BJ (cell line): ENCODE measurements around the gene TAPT1. TPM values are rescaled to one million over a fixed set of nuclear protein-coding genes. Genes with fewer than 3 reads are reported as not detected.

ENCODE experiments used
- CTCF ChIA-PET: fragments of 350-600 bp; formaldehyde crosslinking; extraction: SDS; loops from one replicate; lab custom pipeline; 2021; ENCODE audit warnings: antibody characterized with exemption, inconsistent platforms; lab: Yijun Ruan, JAX
- POLR2A ChIA-PET: fragments of 300-600 bp; sonication (Branson Sonifier 250); formaldehyde crosslinking; extraction: SDS; loops from one replicate; lab custom pipeline; 2021; ENCODE audit warnings: antibody characterized with exemption; lab: Charles Lee
- DNase-seq: peaks from one replicate; pipeline ENCODE4 v3.0.0-alpha.2; 2011; ENCODE audit warnings: low read depth
- H3K27me3 ChIP-seq: 2 replicates; pipeline ENCODE4 v1.6.0; 2011; ENCODE audit warnings: low read length; ENCODE audit not compliant: control insufficient read depth, insufficient read depth
- H3K36me3 ChIP-seq: 2 replicates; pipeline ENCODE4 v1.5.1; 2011; ENCODE audit warnings: low read length; ENCODE audit not compliant: control insufficient read depth, insufficient read depth
- H3K4me3 ChIP-seq: 2 replicates; pipeline ENCODE4 v1.5.1; 2011; ENCODE audit warnings: low read depth, mild to moderate bottlenecking, control low read depth, low read length
- polyA plus RNA-seq: library from polyadenylated mRNA; depleted of rRNA; stranded (reverse); fragments of >200 nt; gene quantifications from 2 replicates; pipeline ENCODE4 v1.2.3, GENCODE V29; 2011
- TF ChIP-seq, protein P1 (sequence below): IDR thresholded peaks from 2 replicates; pipeline ENCODE4 v1.5.1; 2011; ENCODE audit warnings: low read depth, mild to moderate bottlenecking, control low read depth, inconsistent platforms, low read length, moderate library complexity; ENCODE audit not compliant: insufficient read depth

The TAPT1 gene
- polyA plus RNA-seq, 1 experiment: 7.8 TPM

DNA sequence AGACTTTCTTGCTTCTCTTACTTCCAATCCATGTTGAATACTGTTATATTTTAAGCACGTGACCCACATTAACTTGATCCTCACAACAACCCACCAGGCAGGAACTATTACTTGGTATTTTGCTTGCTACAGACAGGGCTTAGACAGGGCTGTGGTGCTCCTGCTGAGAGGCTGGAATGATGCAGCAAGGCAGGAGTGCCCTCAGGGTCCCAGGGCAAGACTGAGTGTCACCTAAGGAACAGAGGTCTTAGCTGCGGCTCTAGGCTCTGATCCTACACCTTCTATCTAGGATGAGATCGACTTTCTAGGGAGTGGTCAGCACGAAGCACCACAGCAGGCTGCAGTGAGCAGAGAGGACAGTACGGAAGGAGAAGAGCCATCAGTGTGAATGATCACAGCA, 20.0 kb downstream of the TAPT1 start:
- H3K27me3 ChIP-seq: no peaks in the 10 kb centered on the region
- DNase-seq: no peak
- no peaks in the 10 kb centered on the region for H3K36me3 ChIP-seq
- TF ChIP-seq, protein P1, sequence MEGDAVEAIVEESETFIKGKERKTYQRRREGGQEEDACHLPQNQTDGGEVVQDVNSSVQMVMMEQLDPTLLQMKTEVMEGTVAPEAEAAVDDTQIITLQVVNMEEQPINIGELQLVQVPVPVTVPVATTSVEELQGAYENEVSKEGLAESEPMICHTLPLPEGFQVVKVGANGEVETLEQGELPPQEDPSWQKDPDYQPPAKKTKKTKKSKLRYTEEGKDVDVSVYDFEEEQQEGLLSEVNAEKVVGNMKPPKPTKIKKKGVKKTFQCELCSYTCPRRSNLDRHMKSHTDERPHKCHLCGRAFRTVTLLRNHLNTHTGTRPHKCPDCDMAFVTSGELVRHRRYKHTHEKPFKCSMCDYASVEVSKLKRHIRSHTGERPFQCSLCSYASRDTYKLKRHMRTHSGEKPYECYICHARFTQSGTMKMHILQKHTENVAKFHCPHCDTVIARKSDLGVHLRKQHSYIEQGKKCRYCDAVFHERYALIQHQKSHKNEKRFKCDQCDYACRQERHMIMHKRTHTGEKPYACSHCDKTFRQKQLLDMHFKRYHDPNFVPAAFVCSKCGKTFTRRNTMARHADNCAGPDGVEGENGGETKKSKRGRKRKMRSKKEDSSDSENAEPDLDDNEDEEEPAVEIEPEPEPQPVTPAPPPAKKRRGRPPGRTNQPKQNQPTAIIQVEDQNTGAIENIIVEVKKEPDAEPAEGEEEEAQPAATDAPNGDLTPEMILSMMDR: no peak
- ChIA-PET POLR2A (no interaction called here), CTCF (interaction anchor here (0.6 to 2.4 kb wide), 13 partner anchors 8 to 182 kb away, joined by 3 to 19 read pairs (median 4); no protein-coding TSS in a partner anchor)
- H3K4me3 ChIP-seq: no peak overlapping the region

DNA sequence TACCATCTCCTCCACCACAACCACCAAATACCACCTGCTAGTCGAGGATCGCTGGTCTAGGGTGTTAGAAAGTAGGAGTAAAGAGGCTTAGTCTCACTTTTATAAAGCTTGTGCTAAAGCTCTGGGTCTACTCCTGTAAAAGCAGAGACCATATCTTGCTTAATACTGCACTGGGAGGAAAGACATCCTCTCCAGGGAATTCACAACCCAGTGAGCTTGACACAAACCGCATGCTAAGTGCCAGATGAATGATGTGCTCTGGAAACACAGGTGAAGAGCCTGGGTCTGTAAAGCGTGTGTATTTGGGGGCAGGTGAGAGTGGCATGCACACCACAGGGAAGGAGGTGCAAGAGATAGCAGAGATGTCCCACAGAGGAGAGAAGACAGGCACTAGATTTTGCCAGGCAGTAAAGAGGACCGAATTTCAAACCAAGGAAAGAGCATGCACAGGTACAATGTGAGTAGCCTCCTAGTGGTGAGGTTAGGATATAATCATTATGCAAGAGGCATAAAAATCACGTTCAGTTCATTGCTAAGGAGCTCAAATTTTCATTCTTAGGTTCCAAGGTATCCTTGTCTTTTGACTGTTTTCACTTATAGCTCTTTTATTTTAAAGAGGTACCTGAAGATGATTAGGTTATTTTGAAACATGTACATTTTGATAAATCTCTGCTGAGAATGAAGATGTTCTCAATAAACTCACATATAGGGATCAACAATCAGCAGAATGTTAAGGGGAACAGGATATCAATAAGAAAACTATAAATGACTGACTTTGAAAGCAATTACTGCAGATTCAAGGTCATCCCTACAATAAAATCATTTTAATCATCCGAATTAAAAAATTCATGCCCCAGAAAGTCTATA, 20.7 kb downstream of the TAPT1 start:
- POLR2A ChIA-PET: no interaction called here

DNA sequence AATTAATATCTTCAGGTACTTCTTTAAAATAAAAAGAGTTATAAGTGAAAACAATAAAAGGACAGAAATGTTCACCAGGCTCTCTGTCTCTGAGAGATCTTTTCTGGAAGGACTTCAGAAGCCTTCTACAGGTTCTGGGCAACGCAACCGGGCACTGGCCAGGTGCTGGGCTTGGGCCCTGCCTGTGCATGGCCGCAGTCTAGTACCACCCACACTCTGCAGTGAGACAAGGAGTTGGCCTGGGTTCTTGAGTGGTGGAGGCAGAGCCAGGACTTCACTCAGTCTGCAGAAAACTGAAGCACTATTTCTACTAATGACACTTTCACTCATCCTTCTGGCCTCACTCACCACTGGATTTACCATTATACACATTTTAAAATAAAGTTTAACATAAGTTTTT, 21.8 kb downstream of the TAPT1 start:
- no peak for DNase-seq
- Histone ChIP-seq H3K4me3 (no peak overlapping the region), H3K27me3 (no peaks in the 10 kb centered on the region), H3K36me3 (no peaks in the 10 kb centered on the region)
- TF ChIP-seq, protein P1: no peak
- ChIA-PET POLR2A (no interaction called here), CTCF (interaction anchor here (1.2 kb wide), 1 partner anchor 9 kb away, joined by 3 read pairs; no protein-coding TSS in a partner anchor)

More for the DNA sequence above, 20.7 kb downstream of the TAPT1 start:
- CTCF ChIA-PET: interaction anchor here (0.6 to 2.4 kb wide), 13 partner anchors 8 to 181 kb away, joined by 3 to 19 read pairs (median 4); no protein-coding TSS in a partner anchor
- Histone ChIP-seq H3K4me3 (no peak overlapping the region), H3K27me3 (no peaks in the 10 kb centered on the region), H3K36me3 (no peaks in the 10 kb centered on the region)
- no peak for DNase-seq
- TF ChIP-seq, protein P1: peak; percentile 49

DNA sequence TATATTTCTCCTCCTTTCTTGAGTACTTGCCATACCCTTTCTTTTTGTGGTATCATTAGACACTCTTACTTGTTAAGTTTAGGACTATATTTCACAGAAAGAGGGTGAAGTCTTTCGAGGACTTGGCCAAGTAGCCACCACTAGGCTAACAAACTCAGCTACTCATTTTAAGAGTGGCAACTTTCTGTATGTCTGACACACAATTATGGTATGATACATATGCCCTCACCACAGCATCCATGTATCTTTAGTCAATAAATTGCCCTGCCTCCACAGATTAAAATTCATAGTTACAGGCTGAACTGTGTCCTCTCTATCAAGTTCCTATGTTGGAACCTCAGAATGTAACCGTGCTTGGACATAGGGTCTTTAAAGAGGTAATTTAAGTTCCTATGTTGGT, 23.2 kb downstream of the TAPT1 start:
- Histone ChIP-seq H3K36me3 (no peaks in the 10 kb centered on the region), H3K27me3 (no peaks in the 10 kb centered on the region), H3K4me3 (no peak overlapping the region)
- POLR2A ChIA-PET: no interaction called here
- CTCF ChIA-PET: interaction anchor here (0.6 to 1.2 kb wide), 2 partner anchors 11 to 26 kb away, joined by 3 read pairs; no protein-coding TSS in a partner anchor
- TF ChIP-seq, protein P1: no peak
- no peak for DNase-seq

DNA sequence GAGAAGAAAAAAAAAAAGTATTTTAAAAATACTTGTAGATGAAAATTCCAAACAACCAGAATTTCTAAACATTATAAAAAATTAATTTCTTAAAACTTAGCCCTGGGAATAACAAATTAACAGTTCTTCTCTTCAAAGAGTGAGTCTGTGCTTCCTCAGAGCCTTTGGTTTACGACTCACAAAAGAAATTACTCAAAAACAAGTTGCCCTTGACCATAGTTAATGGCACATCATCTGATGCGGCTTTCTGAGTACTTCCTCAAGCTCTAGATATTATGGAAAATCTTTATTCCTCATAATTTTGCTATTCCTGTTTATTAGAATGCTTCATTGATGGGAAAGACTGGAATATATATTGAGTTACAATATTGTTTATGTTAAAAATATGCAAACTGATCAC, 23.7 kb downstream of the TAPT1 start:
- no peaks in the 10 kb centered on the region for H3K36me3 ChIP-seq
- H3K27me3 ChIP-seq: no peaks in the 10 kb centered on the region
- CTCF ChIA-PET: interaction anchor here (0.6 to 1.0 kb wide), 2 partner anchors 25 to 26 kb away, joined by 3 to 4 read pairs; no protein-coding TSS in a partner anchor
- no peak for DNase-seq
- POLR2A ChIA-PET: no interaction called here
- H3K4me3 ChIP-seq: no peak overlapping the region
- TF ChIP-seq, protein P1: no peak
